SK-N-SH (cell line): ENCODE data around the gene CCP110. TPM values are rescaled to one million over a fixed set of nuclear protein-coding genes. Genes with fewer than 3 reads are reported as not detected.

Source experiments
- CTCF ChIA-PET: fragments of 300-600, 350-600 bp; formaldehyde crosslinking; extraction: SDS; loops from one replicate; lab custom pipeline; 2021; lab: Yijun Ruan, JAX
- POLR2A ChIA-PET: fragments of 350-600 bp; sonication (Branson Sonifier 250); formaldehyde crosslinking; extraction: SDS; loops from one replicate; lab custom pipeline; 2020; ENCODE audit warnings: antibody characterized with exemption, inconsistent platforms; lab: Yijun Ruan, JAX
- DNase-seq: peaks from one replicate; pipeline ENCODE4 v3.0.0; 2012
- H2AFZ ChIP-seq: fragments of 200-600 bp; sonication (generic); 2 replicates; pipeline ENCODE4 v1.8.1; 2016; ENCODE audit warnings: antibody characterized with exemption, mild to moderate bottlenecking, low read depth
- H3F3A ChIP-seq: fragments of 200-600 bp; sonication (generic); replicated peaks from 2 replicates; pipeline ENCODE3; 2016; ENCODE audit warnings: antibody characterized with exemption, mild to moderate bottlenecking; ENCODE audit not compliant: insufficient read depth
- H3K27ac ChIP-seq, 2 experiments: fragments of 200-500 bp in 1 of 2; fragments of 200-600 bp in 1 of 2; sonication (Bioruptor generic) in 1 of 2; sonication (generic), shearing (Covaris generic) in 1 of 2; 2 replicates each; pipeline versions ENCODE4 v1.5.1 to v1.6.1; 2014 to 2016; ENCODE audit warnings: low read depth in 2 of 2, inconsistent platforms in 1 of 2, low read length in 1 of 2, mild to moderate bottlenecking in 1 of 2, mixed read lengths in 1 of 2
- H3K27me3 ChIP-seq: fragments of 200-600 bp; sonication (generic), shearing (Covaris generic); 2 replicates; pipeline ENCODE4 v1.6.1; 2016; ENCODE audit warnings: mixed run types; ENCODE audit not compliant: insufficient read depth
- H3K36me3 ChIP-seq, 2 experiments: fragments of 200-500 bp in 1 of 2; fragments of 200-600 bp in 1 of 2; sonication (Bioruptor generic) in 1 of 2; sonication (generic) in 1 of 2; replicated peaks in 1 of 2; 2 replicates each; pipeline versions ENCODE3 to v1.5.1; 2014 to 2016; ENCODE audit warnings: low read length in 1 of 2, mild to moderate bottlenecking in 1 of 2; ENCODE audit not compliant: insufficient read depth in 2 of 2, control insufficient read depth in 1 of 2
- H3K4me1 ChIP-seq, 2 experiments: fragments of 200-500 bp in 1 of 2; fragments of 200-600 bp in 1 of 2; sonication (Bioruptor generic) in 1 of 2; sonication (generic), shearing (Covaris generic) in 1 of 2; 2 replicates each; pipeline versions ENCODE4 v1.5.1 to v1.6.1; 2014 to 2016; ENCODE audit warnings: low read depth in 1 of 2, low read length in 1 of 2, mixed run types in 1 of 2; ENCODE audit not compliant: insufficient read depth in 2 of 2, control insufficient read depth in 1 of 2
- H3K4me2 ChIP-seq: fragments of 200-600 bp; sonication (generic), shearing (Covaris generic); 2 replicates; pipeline ENCODE4 v1.6.1; 2017; ENCODE audit warnings: mixed run types
- H3K4me3 ChIP-seq, 2 experiments: fragments of 200-500 bp in 1 of 2; fragments of 200-600 bp in 1 of 2; sonication (Bioruptor generic) in 1 of 2; sonication (generic), shearing (Covaris generic) in 1 of 2; 2 replicates each; pipeline versions ENCODE4 v1.5.1 to v1.8.1; 2014 to 2016; ENCODE audit warnings: low read depth in 2 of 2, inconsistent platforms in 1 of 2, low read length in 1 of 2, mild to moderate bottlenecking in 1 of 2, mixed read lengths in 1 of 2, moderate library complexity in 1 of 2
- H3K79me2 ChIP-seq: fragments of 200-600 bp; sonication (generic); 2 replicates; pipeline ENCODE4 v1.8.1; 2017; ENCODE audit warnings: mild to moderate bottlenecking; ENCODE audit not compliant: insufficient read depth
- H3K9ac ChIP-seq: fragments of 200-600 bp; sonication (generic); 2 replicates; pipeline ENCODE4 v1.6.1; 2017; ENCODE audit warnings: mixed run types
- H3K9me2 ChIP-seq: fragments of 200-600 bp; sonication (generic); 2 replicates; pipeline ENCODE4 v1.6.1; 2017; ENCODE audit warnings: mixed run types
- H3K9me3 ChIP-seq: fragments of 200-600 bp; sonication (generic); 2 replicates; pipeline ENCODE4 v1.6.1; 2017; ENCODE audit warnings: mixed run types, mild to moderate bottlenecking, moderate library complexity
- H4K20me1 ChIP-seq: fragments of 200-600 bp; sonication (generic); 2 replicates; pipeline ENCODE4 v1.6.1; 2017; ENCODE audit warnings: mild to moderate bottlenecking, mixed run types; ENCODE audit not compliant: insufficient read depth
- CHD2 ChIP-seq: fragments of 150-350 bp; IDR thresholded peaks from 2 replicates; pipeline ENCODE4 v1.6.1; 2018; ENCODE audit warnings: low read length; ENCODE audit not compliant: partially characterized antibody
- EZH2phosphoT487 ChIP-seq: fragments of 200-600 bp; sonication (generic); IDR thresholded peaks from 2 replicates; pipeline ENCODE4 v1.6.1; 2017; ENCODE audit warnings: low read depth, mixed run types, mild to moderate bottlenecking, antibody characterized with exemption, moderate library complexity, borderline replicate concordance
- FOXJ3 ChIP-seq: sonication (generic); formaldehyde crosslinking; IDR thresholded peaks from 2 replicates; pipeline ENCODE4 v1.5.1; 2020; ENCODE audit warnings: mild to moderate bottlenecking, missing genetic modification reagents
- NFIC ChIP-seq: IDR thresholded peaks from 2 replicates; pipeline ENCODE4 v1.4.0; 2012; ENCODE audit warnings: borderline replicate concordance
- NRF1 ChIP-seq: IDR thresholded peaks from 2 replicates; pipeline ENCODE4 v1.6.1; 2012; ENCODE audit warnings: low read depth, mild to moderate bottlenecking, low read length
- RFX5 ChIP-seq: IDR thresholded peaks from 2 replicates; pipeline ENCODE4 v1.6.1; 2012; ENCODE audit warnings: mild to moderate bottlenecking, improper control_type of control experiment, low read length
- RXRA ChIP-seq: IDR thresholded peaks from 2 replicates; pipeline ENCODE4 v1.4.0; 2012; ENCODE audit warnings: low read depth, mild to moderate bottlenecking, borderline replicate concordance
- SMC3 ChIP-seq: IDR thresholded peaks from 2 replicates; pipeline ENCODE4 v1.6.1; 2012; ENCODE audit warnings: low read depth, low read length, improper control_type of control experiment
- YY1 ChIP-seq: IDR thresholded peaks from 2 replicates; pipeline ENCODE4 v1.4.0; 2012; ENCODE audit warnings: low read depth, mild to moderate bottlenecking
- WGBS: methylation state at CpG from one replicate; pipeline ENCODE4 v1.1.6; 2017; ENCODE audit warnings: low lambda C conversion rate; 5-methylcytosine and 5-hydroxymethylcytosine counted together
- polyA plus RNA-seq, 3 experiments: library from polyadenylated mRNA; depleted of rRNA; stranded (reverse); fragments of >200 nt; gene quantifications; 2 replicates each; pipeline ENCODE4 v1.2.3, GENCODE V29; 2012

CCP110 gene
- polyA plus RNA-seq, 1 of the 3 experiments (the other 2 are of a cell fraction) = 5.4 TPM

DNA sequence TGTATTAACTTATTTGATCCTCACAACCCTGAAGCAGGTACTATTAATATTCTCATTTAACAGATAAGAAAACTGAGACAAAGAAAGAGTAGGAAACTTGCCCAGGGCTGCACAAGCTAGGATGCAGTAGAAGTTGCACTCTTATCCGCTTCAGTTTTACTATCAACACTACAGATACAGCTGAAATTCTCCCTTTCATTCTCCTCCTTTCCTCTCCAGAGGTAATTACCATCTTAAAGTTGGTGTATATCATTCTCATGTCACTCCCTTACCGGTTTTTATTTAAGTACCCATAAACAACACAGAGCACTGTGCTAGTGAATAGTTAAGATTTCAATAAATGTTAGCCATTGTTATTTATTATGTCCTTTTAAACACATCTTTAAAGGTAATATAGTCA lies 5.4 kb upstream of the CCP110 start:
- no peak for DNase-seq
- Histone ChIP-seq H3K9me2 (no peaks in the 10 kb centered on the region), H2AFZ (no peak overlapping the region), H3K9ac (no peak overlapping the region), H4K20me1 (no peaks in the 10 kb centered on the region), H3K4me1 (peaks cover 0 to 15% of the 10 kb centered on the region in 2 experiments; a peak in 3 of 4 replicates), H3K9me3 (no peaks in the 10 kb centered on the region), H3K27ac (no peak overlapping the region), H3K79me2 (peaks cover 42% of the 10 kb centered on the region), H3K27me3 (no peaks in the 10 kb centered on the region), H3F3A (peaks cover 12% of the 10 kb centered on the region), H3K4me2 (no peak overlapping the region), H3K36me3 (peaks cover 28 to 35% of the 10 kb centered on the region in 2 experiments), H3K4me3 (no peak overlapping the region)
- POLR2A ChIA-PET = no interaction called here
- 74% methylated on average over 2 of the region's 2 CpGs for WGBS
- TF ChIP-seq RFX5 = no peak
- no peak for TF ChIP-seq EZH2phosphoT487
- TF ChIP-seq FOXJ3 (CRISPR knock-in tag) = no peak
- TF ChIP-seq NFIC = no peak
- TF ChIP-seq RXRA = no peak
- no peak for TF ChIP-seq NRF1
- TF ChIP-seq SMC3 = no peak
- no peak for TF ChIP-seq CHD2
- CTCF ChIA-PET = interaction anchor here (1.7 to 5.4 kb wide), 2 partner anchors 15 to 129 kb away, joined by 6 to 26 read pairs; no protein-coding TSS in a partner anchor

DNA sequence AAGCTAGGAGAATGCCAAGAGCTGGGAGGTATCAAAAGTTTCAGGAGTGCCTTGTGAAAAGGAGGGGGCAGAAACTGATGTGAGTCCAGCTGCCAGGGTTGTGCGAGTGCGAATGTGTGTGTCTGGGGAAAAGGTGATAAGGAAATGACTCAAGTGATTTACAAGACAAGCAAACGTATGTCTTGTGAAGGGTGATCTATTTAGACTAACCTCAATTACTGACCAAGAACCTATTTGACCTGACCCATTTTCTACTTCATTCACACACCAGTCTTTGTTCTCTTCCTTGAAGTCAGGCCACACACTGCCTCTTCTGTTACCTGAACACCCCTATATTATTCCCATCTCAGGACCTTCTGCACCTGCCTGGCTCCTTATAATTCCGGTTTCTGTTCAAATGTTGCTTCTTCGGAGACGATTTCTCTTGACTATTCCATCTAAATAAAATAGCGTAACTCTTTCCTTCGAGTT lies 2.8 kb upstream of the CCP110 start:
- ChIA-PET CTCF (interaction anchor here (0.9 to 1.0 kb wide), 4 partner anchors 35 to 364 kb away, joined by 3 read pairs; partner anchors contain the start of genes GPRC5B and VPS35L), POLR2A (interaction anchor here (1.2 to 1.4 kb wide), 2 partner anchors 34 to 138 kb away, joined by 4 to 6 read pairs; partner anchors contain the start of gene VPS35L)
- no peaks in the 10 kb centered on the region for H3K9me3 ChIP-seq
- H3K4me3 ChIP-seq = peak overlapping the region; percentile 89 to 94
- peak overlapping the region; percentile 74 for H3K9ac ChIP-seq
- peaks cover 56% of the 10 kb centered on the region for H3K79me2 ChIP-seq
- H3K27me3 ChIP-seq = no peaks in the 10 kb centered on the region
- DNase-seq = no peak
- H3K4me2 ChIP-seq = peak overlapping the region; percentile 92
- H3F3A ChIP-seq = peaks cover 12% of the 10 kb centered on the region
- H4K20me1 ChIP-seq = no peaks in the 10 kb centered on the region
- peaks cover 14 to 15% of the 10 kb centered on the region in 2 experiments for H3K36me3 ChIP-seq
- no peak for TF ChIP-seq SMC3
- no peak for TF ChIP-seq YY1
- TF ChIP-seq FOXJ3 (CRISPR knock-in tag) = no peak
- TF ChIP-seq, all 33 proteins: peak for 0
- no peaks in the 10 kb centered on the region for H3K9me2 ChIP-seq
- H3K4me1 ChIP-seq = peaks cover 4 to 19% of the 10 kb centered on the region in 2 experiments; a peak in 3 of 4 replicates
- H2AFZ ChIP-seq = peak overlapping the region; percentile 88
- 8% methylated on average over 8 of the region's 8 CpGs for WGBS
- peak overlapping the region; percentile 71 to 83; a peak in 3 of 4 replicates for H3K27ac ChIP-seq
